GM21717 (cell line): ENCODE results near the gene SPATA21.
"Not testable (repeated sequence)": the region's sequence is repeated elsewhere in the genome, so short reads cannot be mapped to it uniquely, and the experiment has no call there.

ENCODE experiments used
- ATAC-seq: cut with Tn5 transposase; IDR thresholded peaks from one replicate; pipeline ENCODE4 v1.9.1; 2021; ENCODE audit warnings: mild to moderate bottlenecking, moderate library complexity; ENCODE audit not compliant: unreplicated experiment

The SPATA21 gene, protein sequence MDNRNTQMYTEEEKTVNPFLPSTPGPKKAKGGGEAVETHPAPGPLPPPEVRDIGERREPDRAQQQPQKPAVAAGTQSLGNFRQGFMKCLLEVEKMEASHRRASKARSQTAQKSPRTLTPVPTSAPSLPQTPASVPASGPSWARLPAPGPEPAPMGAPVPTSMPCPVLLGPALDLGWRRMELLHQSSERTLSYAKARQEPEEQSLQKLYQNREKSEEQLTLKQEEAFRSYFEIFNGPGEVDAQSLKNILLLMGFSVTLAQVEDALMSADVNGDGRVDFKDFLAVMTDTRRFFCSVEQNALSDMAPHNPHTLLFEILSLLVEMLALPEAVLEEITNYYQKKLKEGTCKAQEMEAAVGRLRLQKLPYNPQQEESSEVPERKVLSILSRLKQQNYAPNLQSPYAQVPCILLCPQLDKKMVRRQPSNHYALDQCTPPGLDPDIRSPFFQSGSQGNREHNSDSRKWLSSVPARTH

DNA sequence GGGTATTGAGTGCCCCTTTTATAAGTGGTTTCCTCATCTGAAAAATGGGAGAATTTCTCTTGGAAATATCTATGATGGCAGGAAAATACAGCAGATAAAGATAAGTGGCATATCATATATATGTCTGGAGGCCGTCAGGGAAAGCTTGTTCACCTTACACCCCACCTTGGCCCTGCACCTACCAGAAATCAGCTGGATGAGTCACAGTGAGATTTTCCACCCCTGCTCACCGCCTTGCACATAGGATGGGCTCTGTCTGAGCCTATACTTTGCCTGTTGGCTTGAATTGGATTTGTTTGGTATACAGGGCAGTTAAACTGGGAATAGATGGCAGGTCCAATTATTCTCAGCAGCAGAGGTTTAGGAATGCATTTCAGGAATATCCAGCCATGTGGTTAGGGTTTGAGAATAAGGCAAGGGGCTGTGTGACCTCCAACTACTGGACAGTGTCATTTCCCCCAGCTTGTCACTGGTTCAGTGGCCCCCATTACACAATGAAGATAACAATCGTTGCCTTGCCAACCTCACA lies at the start of gene SPATA21:
SPATA21 (minus strand) TSS at position 479 of the 529 bp plus-strand sequence. CDS start 6,053 bp downstream, outside the sequence.
- no peak for ATAC-seq

GRCh38 chr1:16487011-16487410 lies 49.8 kb upstream of the SPATA21 start:
- ATAC-seq, result not testable (repeated sequence)

GRCh38 chr1:16486316-16486715 lies 49.1 kb upstream of the SPATA21 start:
- not testable (repeated sequence) for ATAC-seq

DNA sequence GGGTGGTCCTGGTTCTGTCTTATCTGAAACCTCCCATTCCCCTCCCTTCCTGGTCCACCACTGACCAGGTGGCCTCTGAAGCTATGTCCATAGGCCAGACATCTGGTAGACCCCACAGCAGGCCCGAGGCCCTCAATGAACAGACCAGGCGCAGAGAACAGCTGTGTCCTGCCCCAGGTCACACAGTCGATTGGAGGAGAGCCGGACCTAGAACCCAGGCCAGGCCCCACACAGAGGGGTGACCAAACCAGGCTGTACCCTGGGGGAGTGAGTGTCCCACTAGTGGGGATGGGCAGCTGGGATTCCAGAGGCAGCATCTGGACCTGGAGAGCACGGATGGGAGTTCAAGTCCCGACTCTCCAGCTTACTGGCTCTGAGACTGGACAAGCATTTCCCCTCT lies 47.7 kb upstream of the SPATA21 start:
- no peak for ATAC-seq

DNA sequence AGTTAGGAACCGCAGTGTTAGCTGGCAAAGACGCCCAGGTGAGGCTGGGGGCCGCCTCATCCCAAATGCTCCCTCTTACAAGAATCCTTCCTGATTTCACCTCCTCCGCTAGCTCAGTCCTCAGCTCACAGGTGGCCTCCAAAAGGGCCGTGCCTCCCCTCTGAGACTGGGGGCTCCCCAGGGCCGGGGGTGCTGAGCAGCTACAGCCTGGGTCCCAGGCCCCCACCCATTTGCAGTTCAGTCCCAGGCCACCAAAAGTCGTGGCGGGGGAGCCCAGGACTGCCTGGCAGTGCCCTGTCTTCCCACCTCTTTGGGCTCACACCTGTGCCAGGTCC lies 47.2 kb upstream of the SPATA21 start:
- ATAC-seq, result no peak

- not testable (repeated sequence) for ATAC-seq
Observed at GRCh38 chr1:16483639-16484500, 46.6 kb upstream of the SPATA21 start.

- not testable (repeated sequence) for ATAC-seq
Observed at GRCh38 chr1:16483146-16483545, 45.9 kb upstream of the SPATA21 start.

DNA sequence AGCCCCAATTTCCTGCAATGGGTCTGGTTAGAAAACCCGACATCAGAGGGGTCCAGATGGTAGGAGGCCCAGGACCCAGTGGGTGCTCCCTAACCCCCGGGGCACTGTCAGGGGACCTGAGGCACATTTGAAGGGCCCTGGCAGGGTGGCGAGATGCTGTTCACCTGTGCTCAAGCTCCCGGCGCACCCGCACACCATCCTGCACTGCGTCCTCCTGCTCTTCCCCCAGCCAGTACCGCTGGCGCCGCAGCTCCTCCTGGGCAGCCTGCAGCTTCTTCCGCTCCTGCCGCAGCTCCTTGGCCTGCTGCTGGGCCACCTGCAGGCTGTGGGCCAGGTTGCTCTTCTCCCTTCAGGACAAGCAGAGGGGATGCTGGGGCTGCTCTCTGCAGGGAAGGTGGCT lies 40.9 kb upstream of the SPATA21 start:
- ATAC-seq, result no peak

DNA sequence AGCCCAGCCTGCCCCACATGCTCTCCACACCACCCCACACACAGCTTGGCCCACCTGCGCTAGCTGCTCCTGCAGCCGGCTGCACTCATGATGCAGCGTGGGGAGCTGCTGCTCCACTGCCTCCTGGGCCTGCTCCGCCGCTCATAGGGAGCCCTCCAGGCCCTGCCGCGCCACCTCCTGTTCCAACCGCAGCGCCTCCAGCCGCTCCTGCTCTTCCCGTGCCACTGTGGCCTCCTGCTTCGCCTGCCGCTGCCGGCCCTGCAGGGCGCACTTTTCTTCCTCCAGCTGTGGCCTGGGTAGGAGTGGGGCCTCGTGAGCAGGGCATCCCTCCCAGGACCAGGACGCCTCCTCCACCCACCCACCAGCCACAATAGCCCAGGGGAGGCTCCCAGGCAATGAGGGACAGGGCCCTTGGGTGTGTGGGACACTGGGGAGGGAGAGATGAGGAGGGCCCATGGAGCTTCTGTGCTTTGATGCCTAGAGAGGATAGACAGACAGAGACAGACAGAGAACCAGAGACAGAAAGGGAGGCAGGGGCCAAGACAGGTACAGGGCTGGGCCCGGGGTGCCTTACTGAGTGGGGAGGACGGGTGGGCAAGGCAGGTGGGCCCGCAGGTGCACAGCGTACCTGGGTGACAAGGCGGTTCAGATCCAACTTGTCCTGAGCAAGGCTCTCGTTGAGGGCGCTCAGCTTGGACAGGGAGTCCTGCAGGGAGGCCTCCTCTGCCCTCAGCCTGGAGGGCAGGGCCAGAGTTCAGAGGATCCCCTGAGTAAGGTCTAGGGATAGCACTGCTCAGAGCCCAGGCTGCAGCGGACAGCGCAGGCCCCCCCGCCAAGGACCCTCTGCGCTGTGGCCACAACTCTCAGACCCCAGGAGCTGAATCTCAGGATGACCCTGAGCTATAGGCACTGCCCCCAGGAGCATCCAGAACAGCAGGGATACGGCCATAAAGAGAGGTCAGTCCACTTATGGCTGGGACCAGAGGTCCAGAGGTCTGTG lies 38.8 kb upstream of the SPATA21 start:
- ATAC-seq, result not testable (repeated sequence)

- ATAC-seq, result not testable (repeated sequence)
Observed at GRCh38 chr1:16474891-16475290, 37.7 kb upstream of the SPATA21 start.

GRCh38 chr1:16474166-16474800 lies 37.1 kb upstream of the SPATA21 start:
- no peak for ATAC-seq

GRCh38 chr1:16468558-16468957 lies 31.3 kb upstream of the SPATA21 start:
- no peak for ATAC-seq

DNA sequence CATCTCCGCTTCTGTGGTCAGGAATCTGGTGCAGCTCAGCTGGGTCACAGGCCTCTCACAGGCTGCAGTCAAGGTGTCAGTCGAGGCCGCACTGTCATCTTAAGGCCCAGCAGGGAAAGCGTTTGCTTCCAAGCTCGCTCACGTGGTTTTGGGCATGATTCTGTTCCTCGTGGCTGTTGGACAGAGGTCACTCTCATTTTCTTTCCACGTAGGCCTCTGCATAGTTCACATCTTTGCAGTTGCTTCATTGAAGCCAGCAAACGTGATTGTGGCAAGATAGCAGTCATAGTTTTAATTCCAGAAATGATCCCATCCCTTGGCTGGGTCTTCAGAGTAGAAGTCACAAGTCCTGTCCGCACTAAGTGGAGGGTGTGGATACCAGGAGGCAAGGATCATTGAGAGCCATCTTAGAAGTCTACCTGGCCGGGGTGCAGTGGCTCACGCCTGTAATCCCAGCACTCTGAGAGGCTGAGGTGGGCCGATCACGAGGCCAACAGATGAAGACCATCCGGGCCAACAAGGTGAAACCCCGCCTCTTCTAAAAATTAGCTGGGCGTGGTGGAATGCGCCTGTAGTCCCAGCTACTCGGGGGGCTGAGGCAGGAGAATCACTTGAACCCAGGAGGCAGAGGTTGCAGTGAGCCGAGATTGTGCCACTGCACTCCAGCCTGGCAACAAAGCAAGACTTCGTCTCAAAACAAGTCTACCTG lies 27.8 kb upstream of the SPATA21 start:
- no peak for ATAC-seq

DNA sequence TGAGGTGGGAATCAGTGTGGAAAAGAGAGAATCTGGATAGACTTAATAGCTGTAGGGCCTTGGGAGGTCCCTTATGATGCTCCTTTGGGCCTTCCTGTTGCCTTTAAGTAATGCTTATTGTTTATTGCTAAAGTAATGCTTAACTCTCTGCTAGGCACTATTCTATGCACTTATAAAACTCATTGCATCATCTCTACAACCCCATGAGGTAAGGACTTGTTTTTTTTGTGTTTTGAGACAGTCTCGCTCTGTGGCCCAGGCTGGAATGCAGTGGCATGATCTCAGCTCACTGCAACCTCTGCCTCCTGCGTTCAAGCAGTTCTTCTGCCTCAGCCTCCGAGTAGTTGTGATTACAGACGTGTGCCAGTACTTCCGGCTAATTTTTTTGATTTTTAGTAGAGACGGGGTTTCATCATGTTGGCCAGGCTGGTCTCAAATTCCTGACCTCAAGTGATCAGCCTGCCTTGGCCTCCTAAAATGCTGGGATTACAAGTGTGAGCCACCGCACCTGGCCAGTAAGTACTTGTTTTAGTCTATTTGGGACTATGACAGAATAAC lies 25.6 kb upstream of the SPATA21 start:
- ATAC-seq, result no peak

DNA sequence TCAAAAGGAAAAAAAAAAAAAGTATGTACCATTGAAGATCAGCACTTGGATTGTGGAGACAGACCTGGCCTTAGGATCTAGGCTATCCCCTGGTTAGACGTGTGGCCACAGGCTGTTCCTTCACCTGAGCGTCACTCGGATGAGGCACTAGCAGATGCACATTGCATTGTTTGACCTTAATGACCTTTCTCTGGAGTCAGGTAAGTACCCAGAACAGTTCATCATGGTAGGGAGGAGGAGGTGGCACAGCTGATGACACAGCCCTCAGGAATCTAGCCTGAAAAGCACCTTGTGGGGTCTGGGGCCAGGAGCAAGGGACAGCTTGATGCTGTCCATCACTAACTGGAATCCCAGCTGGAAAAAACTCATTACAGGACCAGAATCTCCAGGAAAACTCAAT lies 24.5 kb upstream of the SPATA21 start:
- no peak for ATAC-seq

DNA sequence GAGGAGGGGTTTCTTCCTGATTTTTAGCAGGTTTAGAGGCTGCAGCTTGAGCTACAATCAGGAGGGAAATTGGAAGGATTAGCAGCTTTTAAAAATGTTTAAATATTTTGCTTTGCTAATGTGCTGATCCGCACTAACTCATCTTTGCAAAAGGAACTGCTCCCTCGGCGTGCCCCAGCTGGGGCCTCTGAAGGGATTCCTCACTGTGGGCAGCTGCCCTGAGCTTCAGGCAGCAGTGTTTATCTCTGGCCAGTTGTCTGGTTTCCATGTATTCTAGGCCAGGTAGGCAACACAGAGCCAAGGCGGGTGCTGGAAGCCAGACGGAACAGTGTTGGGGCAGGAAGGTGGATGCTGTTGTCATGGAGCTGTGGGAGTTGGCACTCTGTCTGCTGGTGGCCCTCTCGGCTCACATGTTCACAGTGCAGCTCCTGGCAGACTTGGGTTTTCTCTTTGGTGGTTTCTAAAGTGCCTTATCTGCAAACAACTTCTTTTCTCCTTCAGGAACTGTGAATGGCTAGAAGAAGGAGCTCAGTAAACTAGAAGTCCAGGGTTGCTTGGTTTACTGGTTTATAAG lies 22.2 kb upstream of the SPATA21 start:
- no peak for ATAC-seq

- ATAC-seq, result no peak
Observed at GRCh38 chr1:16458831-16459230, 21.6 kb upstream of the SPATA21 start.

DNA sequence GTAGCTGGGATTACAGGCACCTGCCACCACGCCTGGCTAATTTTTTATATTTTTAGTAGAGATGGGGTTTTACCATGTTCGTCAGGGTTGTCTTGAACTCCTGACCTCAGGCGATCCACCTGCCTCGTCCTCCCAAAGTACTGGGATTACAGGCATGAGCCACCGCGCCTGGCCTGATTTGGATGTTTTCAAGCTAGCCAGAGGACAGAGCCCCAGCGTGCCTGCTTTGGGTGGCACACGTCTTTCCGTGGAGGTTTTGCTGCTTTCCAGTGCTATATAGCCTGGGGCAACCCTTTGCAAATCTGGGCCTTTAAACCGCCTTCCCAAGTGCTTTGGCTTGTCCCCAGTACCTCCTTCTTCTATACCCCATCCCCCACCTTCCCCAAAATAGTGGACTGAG lies 18.9 kb upstream of the SPATA21 start:
- ATAC-seq, result not testable (repeated sequence)

DNA sequence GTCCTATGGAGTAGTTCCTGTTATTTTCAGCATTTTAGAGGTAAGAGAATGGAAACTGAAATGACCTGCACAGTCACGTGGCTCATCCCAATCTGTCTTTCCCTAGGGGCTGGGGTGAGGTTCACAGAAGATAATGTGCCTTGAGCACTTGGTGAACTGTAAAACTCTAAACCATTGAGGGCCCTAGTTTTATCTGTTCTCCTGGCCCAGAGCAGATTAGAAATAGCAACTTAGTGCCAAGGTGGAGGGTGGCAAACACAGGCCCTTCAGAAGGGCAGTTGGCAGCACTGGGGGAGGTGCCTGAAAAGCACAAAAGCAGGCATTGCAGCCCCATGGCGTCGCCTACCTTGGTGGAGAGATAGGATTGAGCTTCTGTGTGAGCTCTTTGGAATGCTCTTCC lies 17.7 kb upstream of the SPATA21 start:
- not testable (repeated sequence) for ATAC-seq
